HG03025 (cell line): ENCODE measurements around the gene DAPK1.
A peak's percentile ranks its signal among the peaks of the same experiment; 100 is the strongest.

ENCODE experiments used
- ATAC-seq: cut with Tn5 transposase; IDR thresholded peaks from one replicate; pipeline ENCODE4 v1.9.1; 2021; ENCODE audit warnings: mild to moderate bottlenecking, moderate library complexity; ENCODE audit not compliant: unreplicated experiment, low FRiP score

The DAPK1 gene

GRCh38 chr9:87587356-87587745 lies 89.7 kb downstream of the DAPK1 start:
- ATAC-seq: no peak

- ATAC-seq: no peak
Measured at GRCh38 chr9:87587864-87588263, 90.2 kb downstream of the DAPK1 start.

GRCh38 chr9:87588339-87588738 lies 90.7 kb downstream of the DAPK1 start:
- no peak for ATAC-seq

GRCh38 chr9:87590996-87591395 lies 93.3 kb downstream of the DAPK1 start:
- no peak for ATAC-seq

GRCh38 chr9:87592554-87593358 lies 95.1 kb downstream of the DAPK1 start:
- ATAC-seq: no peak

GRCh38 chr9:87593359-87593980 lies 95.8 kb downstream of the DAPK1 start:
- no peak for ATAC-seq

- ATAC-seq: no peak
Measured at GRCh38 chr9:87594194-87594593, 96.5 kb downstream of the DAPK1 start.

GRCh38 chr9:87594662-87595061 lies 97.0 kb downstream of the DAPK1 start:
- ATAC-seq: no peak

- ATAC-seq: no peak
Measured at GRCh38 chr9:87595610-87596009, 97.9 kb downstream of the DAPK1 start.

- ATAC-seq: no peak
Measured at GRCh38 chr9:87596862-87597261, 99.2 kb downstream of the DAPK1 start.

GRCh38 chr9:87597710-87598443 lies 100.2 kb downstream of the DAPK1 start:
- no peak for ATAC-seq

GRCh38 chr9:87599901-87600610 lies 102.4 kb downstream of the DAPK1 start:
- no peak for ATAC-seq

- ATAC-seq: no peak
Measured at GRCh38 chr9:87601176-87601575, 103.5 kb downstream of the DAPK1 start.

- no peak for ATAC-seq
Measured at GRCh38 chr9:87601595-87601994, 103.9 kb downstream of the DAPK1 start.

- ATAC-seq: no peak
Measured at GRCh38 chr9:87602933-87603643, 105.4 kb downstream of the DAPK1 start.

GRCh38 chr9:87603854-87604490 lies 106.3 kb downstream of the DAPK1 start:
- no peak for ATAC-seq

- peak; percentile 57 for ATAC-seq
Measured at GRCh38 chr9:87604886-87605588, 107.4 kb downstream of the DAPK1 start.

GRCh38 chr9:87605676-87606075 lies 108.0 kb downstream of the DAPK1 start:
- no peak for ATAC-seq

GRCh38 chr9:87606841-87607521 lies 109.3 kb downstream of the DAPK1 start:
- ATAC-seq: no peak
